Measurements from ENCODE around the gene GPR55.

GPR55 gene

DNA sequence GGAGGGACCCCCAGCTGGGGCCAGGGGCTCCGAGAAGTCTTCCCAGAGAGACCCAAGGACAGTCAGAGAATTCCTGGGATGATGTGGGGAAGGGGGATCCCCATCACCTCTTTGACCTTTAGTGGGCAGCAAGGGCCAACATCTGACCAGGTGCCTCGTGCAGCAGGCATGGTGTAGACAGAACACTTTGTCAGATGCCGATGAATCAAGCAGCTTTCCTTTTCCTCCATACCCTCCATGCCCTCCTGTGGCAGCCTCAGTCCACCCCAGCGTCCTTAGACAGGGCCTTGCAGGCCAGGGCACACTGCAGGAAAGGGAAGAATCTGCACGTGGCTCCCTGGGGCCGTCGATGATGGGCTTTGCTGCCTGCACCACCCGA, 26.3 kb downstream of the GPR55 start:
- DNase-seq, result no peak

GRCh38 chr2:230898016-230898712, 26.9 kb downstream of the GPR55 start:
- no peak for DNase-seq

DNA sequence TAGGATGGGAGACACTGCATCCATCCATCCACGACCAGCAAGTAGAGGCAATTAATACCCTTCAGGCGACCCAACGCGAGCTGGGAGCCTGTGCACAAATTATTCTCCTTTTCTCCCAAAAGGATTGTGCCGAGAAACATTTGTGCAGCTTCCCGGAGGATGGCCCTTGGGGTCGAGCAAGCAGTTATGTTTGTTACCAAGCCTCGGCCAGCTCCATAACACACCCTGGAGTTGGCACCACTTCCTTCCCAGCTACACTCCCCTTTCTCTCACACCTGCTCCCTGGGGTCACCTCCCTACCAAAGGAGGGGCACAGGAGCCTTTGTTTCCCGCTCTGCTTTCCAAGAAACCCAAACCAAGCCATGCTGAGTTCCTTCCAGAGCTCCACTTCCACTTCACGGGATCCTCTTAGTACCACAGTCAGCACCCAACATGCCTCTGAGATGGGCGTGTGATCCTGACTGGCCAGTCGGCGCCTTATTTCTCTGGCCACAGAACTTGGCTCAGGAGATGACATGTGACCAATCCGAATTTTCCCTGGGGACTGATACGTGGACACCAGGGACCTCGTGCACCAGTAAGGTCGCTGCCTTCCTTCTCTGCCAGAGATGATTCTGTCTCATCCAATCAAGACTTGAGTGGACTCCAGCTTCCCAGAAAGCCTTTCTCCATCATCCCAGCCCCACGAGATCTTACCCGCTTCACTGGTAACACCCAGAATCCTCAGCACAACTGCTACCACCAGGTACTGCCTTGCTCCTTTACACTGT, 28.5 kb downstream of the GPR55 start:
- no peak for DNase-seq

DNA sequence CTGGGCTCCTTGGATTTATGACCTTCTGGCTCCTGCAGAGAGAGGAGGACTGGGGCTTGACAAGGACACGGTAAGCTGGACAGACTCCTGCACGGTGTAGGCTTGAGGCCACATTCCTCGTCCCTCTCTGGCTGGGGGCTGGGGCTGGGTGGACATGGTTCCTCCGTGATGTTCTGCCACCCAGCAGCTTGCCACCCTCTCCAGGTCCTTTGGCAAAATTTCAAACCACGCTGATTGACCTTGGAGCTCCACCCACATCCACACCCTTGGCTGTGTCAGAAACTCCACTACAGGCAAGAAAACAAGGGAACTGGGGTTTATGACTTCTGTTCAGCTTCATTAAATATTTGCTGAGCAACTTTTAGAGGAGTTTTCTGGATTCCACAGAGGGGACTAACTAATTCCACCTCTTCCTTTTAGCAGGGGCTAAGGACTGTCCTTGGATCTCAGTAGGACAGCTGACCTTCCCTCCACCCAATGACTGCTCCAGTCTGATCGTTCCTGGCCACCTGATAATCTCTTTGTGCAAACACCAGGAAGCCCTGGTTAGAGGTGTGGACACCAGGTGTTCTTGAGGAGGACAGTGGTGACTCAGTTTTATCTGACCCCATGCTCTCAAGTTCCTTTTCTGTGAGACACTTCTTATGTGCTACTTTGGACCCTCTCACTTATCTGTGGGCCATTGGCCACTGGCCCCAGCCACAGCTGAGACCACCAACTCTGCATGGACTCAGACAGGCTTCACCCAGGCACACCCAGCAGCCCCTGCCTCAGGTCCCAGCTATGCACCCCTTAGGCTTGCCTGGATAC, 29.3 kb downstream of the GPR55 start:
- no peak for DNase-seq

DNA sequence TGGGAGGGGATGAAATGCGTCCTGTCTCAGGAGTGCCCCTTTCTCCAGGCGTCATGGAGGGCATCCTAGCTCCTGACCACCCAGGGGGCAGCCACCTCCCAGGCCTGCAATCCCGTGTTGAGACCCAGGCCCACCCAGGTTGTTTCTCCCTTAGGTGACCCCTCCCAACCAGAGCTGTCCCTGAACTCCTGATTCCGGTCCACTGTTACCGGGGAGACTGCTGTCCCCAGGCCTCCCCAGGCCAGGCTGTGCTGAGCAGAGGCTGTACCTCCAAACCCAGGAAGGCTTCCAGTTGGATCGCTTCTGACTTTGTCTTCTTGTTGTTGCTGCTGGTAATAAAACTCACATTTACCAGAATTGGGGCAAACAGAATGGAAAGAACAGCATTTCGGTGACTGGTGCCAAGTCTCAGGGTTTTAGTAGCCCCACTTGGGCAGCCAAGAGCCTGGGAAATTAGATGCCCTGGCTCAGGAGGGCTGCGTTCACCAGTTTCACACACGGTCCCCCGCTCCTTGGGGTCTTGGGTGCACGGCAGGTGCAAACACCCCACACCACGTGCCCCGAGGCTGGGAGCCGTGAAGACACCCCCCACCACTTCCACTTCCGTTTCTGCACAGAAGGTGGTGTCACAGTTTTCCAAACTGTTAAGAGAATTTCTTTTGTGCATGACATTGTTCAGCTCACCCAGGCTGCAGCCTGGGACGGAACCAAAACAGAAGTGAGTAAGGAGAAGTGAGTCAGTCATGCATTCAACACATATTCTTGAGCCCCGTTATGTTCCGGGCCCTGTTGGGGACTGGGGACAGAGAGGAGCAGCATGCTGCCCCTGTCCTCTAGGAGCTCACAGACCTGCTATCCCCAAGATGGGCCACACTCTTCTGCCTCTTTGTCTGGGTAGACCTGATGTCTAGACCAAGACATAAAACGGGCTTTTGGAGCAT, 30.9 kb downstream of the GPR55 start:
- DNase-seq, result no peak

DNA sequence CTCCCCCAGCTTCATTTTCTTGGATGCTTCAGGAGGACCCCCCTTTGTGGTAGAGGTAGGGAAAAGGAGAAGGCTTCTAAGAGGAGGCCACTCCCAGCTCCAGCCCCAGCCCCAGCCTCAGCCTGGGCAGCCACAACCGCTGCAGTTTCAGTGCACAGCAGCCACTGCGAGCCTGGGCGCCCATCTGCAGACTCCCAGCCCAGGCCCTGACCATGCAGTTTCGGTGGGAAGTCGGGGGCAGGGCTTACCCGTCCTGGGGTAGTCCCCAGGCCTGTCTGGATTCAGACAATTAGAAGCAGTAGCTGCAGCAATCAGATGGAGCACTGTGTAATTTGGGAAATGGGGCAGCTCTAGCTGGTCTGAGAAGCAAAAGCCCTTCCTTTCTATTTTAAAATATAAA, 31.7 kb downstream of the GPR55 start:
- DNase-seq, result no peak

GRCh38 chr2:230891509-230891908, 33.5 kb downstream of the GPR55 start:
- DNase-seq, result no peak

GRCh38 chr2:230891064-230891463, 34.0 kb downstream of the GPR55 start:
- DNase-seq, result no peak

DNA sequence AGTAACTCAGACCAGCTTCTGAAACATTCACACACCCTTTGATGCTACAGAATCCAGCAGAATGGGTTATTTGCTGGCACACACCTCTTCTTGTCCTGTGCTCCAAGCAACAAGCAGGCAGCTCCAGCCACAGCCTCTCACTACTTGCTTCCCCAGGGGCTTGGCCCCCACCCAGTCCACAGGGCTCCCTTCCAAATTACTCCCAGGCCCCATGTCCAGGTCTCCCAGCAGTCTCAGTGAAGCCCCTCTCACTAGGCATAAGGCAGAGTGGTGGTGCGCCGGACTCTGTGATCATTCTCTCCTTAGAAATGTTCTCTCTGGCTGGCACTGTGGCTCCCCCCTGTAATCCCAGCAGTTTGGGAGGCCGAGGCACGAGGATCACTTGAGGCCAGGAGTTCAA, 34.4 kb downstream of the GPR55 start:
- DNase-seq, result no peak

GRCh38 chr2:230889911-230890601, 35.0 kb downstream of the GPR55 start:
- DNase-seq, result no peak

DNA sequence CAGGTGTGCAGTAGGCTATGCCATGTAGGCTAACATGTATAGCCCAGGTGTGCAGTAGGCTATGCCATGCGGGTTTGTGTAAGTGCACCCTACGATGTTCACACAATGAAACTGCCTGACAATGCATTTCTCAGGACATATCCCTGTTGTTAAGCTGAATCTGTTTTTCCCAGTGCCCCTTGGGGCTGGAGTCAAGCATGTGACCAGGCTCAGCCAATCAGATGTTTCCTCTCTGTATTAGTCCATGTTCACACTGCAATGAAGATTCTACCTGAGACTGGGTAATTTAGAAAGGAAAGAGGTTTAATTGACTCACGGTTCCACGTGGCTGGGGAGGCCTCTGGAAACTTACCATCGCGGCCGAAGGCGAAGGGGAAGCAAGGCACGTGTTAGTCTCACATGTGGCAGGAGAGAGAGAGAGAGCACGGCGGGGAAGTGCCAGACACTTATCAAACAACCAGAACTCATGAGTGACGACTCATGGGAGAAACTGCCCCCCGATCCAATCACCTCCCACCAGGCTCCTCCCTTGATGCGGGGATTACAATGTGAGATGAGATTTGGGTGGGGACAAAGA, 36.1 kb downstream of the GPR55 start:
- DNase-seq, result no peak

GRCh38 chr2:230887342-230887741, 37.7 kb downstream of the GPR55 start:
- no peak for DNase-seq

DNA sequence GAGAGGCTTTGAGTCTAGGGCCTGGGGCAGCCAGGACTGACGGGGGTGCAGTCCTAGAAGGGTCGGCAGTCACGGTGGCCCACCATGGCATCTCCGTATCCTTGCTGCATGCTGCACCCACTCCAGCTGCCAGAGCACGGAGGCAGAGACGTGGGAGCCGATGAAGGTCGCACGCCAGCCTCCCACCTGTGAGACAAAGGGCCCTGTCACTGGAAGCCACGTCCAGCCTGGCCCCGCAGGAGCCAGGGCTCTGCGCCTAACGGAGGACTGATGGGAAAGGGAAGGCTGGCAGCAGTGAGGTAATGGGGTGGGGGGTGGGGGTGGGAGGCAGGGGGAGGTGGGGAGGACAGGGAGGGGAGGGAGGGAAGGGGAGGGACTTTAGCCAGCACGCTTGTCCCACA, 38.4 kb downstream of the GPR55 start:
- no peak for DNase-seq

- DNase-seq, result no peak
These were observed 38.8 kb downstream of the GPR55 start for GRCh38 chr2:230886206-230886605.

GRCh38 chr2:230885463-230886130, 39.4 kb downstream of the GPR55 start:
- DNase-seq, result no peak

GRCh38 chr2:230881840-230882239, 43.2 kb downstream of the GPR55 start:
- no peak for DNase-seq

GRCh38 chr2:230879891-230880290, 45.2 kb downstream of the GPR55 start:
- no peak for DNase-seq

GRCh38 chr2:230879271-230879882, 45.7 kb downstream of the GPR55 start:
- DNase-seq, result no peak

GRCh38 chr2:230878599-230879188, 46.3 kb downstream of the GPR55 start:
- DNase-seq, result no peak

Measured in activated naive CD4-positive, alpha-beta T cell treated with Interleukin-2 at 50 U/mL for 16 hours (primary cell).